Measurements from ENCODE around the gene POLR1B.
"Not testable (repeated sequence)": the region's sequence is repeated elsewhere in the genome, so short reads cannot be mapped to it uniquely, and the experiment has no call there.

Gene POLR1B

DNA sequence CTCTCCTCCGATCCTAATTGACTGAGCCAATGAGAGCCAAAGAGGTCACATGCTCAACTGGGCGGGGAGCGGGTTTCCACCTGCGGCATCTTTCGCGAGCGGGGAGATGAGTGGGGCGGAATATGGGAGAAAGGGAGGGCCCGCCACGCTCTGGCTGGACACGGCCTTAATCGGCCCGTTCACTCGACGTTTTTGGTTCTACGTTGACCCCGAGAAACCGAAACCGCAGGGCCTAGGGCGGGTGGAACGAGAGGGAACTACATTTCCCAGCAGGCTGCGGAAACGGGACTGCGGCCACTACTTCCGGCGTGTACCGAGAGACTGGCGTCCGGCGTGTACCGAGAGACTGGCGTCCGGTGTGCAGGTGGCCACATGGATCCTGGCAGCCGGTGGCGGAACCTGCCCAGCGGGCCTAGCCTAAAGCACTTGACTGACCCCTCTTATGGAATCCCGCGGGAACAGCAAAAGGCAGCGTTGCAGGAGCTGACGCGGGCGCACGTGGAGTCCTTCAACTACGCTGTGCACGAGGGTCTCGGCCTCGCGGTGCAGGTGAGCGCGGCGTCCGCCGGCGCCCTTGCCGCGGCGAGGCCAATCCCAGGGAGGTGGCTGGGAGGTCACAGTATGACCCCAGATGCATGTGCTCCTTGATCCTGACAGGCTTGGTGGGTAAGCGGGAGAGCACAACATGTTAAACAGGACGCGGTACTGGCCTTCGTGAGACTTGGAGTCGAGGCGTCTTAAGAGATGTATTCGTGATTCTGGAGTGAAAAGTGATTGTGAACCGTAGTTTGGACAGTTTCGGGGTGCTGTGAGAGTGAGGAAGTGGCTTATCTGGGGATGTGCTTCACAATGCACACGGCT, at the start of gene POLR1B:
POLR1B (plus strand) TSS at position 343 of the 861 bp plus-strand sequence; CDS start at position 373, 30 bp downstream.
- peak; percentile 29 for DNase-seq

GRCh38 chr2:112493048-112493447, 49.2 kb upstream of the POLR1B start:
- no peak for DNase-seq

DNA sequence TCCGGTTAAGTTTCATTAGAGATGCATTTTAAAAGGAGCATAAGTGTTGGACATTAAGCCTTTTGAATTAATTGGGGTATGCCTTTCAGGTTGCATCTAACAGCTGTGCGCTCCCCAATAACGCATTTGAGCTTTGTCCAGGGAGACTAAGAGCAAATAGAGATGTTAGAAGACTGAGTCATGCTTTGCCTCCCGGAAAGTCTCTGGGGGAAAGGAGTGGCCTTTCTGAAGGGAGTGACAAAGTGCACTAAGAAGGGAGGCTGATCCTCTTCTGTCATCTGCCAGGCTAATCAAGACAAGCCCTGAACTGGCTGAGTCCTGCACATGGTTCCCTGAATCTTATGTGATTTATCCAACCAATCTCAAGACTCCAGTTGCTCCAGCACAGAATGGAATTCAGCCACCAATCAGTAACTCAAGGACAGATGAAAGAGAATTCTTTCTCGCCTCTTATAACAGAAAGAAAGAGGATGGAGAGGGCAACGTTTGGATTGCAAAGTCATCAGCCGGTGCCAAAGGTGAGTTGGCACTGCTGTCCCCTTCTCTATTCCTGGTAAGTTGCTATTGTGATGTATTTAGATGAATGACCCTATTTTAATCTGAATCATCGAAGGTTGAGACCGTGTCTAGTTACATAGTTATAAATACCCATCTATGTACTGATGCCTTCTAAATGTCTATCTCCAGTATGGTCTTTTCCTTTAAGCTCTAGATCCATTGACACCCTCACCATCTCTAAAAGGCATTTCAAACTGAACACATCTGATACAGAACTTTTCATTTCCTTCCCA, 48.2 kb upstream of the POLR1B start:
- no peak for DNase-seq

GRCh38 chr2:112494828-112495227, 47.4 kb upstream of the POLR1B start:
- DNase-seq = no peak

DNA sequence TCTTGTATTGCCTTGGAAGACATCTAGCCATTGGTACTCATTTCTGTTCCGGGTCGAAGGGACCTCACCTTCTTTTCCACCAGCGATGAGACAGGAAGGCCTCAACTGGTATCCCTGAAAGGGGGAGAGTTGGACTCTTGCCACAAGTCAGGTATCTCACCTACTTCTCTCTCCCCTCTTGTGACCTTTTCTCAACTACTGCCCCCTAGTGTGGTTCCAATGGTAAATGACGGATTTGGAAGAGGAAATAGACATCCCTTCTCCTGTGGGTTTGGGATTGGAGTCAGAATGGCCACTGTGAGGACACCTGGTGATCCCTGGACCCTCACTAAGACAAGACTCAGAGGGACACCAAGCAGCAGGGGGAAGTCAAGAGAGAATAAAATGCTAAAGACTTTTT, 46.4 kb upstream of the POLR1B start:
- DNase-seq = not testable (repeated sequence)

GRCh38 chr2:112500850-112501484, 41.3 kb upstream of the POLR1B start:
- DNase-seq = not testable (repeated sequence)

DNA sequence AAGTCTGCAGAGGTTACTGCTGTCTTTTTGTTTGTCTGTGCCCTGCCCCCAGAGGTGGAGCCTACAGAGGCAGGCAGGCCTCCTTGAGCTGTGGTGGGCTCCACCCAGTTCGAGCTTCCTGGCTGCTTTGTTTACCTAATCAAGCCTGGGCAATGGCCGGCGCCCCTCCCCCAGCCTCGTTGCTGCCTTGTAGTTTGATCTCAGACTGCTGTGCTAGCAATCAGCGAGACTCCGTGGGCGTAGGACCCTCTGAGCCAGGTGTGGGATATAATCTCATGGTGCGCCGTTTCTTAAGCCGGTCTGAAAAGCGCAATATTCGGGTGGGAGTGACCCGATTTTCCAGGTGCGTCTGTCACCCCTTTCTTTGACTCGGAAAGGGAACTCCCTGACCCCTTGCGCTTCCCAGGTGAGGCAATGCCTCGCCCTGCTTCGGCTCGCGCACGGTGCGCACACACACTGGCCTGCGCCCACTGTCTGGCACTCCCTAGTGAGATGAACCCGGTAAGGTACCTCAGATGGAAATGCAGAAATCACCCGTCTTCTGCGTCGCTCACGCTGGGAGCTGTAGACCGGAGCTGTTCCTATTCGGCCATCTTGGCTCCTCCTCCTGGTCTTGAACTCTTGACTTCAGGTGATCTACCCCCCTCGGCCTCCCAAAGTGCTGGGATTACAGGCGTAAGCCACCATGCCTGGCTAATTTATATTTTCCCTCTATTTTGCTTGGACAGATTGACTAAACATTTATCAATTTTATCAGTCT, 32.8 kb upstream of the POLR1B start:
- not testable (repeated sequence) for DNase-seq

DNA sequence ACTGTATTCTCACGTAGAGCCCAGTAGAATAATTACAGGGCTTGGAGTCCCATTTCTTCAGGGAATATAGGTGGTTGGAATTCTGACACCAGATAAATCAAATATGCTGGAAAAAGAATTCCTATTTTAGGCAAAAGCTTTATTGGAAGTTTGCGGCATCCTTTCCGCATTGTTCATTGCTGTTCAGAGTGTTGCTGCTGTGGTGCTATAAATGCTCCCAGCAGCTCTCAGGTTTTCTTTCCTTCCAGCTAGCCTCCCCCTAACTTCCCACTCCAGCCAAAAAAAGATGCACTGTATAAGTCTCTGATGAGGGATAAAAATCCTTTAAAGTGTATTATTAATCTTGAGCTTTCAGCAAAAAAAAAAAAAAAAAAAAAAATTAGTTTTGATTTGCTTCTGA, 25.5 kb upstream of the POLR1B start:
- no peak for DNase-seq

- DNase-seq = no peak
Observed at GRCh38 chr2:112518807-112519206, 23.5 kb upstream of the POLR1B start.

DNA sequence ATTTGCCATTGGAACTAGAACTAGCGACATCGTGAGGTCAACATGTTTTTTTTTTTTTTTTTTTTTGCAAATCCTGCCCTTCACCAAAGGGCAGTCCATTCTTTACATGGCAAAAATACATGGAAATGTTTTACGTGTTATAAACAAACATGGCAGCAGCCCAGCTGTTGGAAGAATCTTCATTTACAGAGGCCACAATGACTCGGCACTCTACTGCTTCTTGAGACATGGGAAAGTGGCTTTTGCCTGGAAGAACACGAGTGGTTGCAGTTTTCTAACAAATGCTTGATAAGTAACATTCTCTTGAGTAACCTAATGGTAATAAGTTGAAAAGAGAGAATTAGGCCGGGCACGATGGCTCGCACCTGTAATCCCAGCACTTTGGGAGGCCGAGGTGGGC, 22.8 kb upstream of the POLR1B start:
- no peak for DNase-seq

- no peak for DNase-seq
Observed at GRCh38 chr2:112520234-112520783, 22.0 kb upstream of the POLR1B start.

- DNase-seq = no peak
Observed at GRCh38 chr2:112523291-112523777, 18.9 kb upstream of the POLR1B start.

GRCh38 chr2:112524276-112524675, 18.0 kb upstream of the POLR1B start:
- DNase-seq = not testable (repeated sequence)

- no peak for DNase-seq
Observed at GRCh38 chr2:112528541-112528940, 13.7 kb upstream of the POLR1B start.

GRCh38 chr2:112529757-112530156, 12.5 kb upstream of the POLR1B start:
- no peak for DNase-seq

DNA sequence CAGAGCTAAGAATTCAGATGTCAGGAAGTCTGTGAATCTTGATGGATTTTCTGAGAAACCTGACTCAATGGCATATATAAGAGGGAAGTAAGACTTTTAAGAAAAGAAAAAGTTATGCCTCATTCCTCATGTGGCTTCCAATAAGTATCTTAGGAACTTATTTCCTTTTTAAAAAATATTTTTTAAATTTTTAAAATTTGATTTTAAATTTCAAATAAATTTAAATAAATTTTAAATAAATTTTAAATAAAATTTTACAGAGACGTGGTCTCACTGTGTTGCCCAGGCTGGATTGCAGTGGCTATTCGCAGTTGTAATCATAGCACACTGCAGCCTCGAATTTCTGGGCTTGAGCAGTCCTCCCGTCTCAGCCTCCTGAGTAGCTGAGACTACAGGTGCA, 11.5 kb upstream of the POLR1B start:
- no peak for DNase-seq

DNA sequence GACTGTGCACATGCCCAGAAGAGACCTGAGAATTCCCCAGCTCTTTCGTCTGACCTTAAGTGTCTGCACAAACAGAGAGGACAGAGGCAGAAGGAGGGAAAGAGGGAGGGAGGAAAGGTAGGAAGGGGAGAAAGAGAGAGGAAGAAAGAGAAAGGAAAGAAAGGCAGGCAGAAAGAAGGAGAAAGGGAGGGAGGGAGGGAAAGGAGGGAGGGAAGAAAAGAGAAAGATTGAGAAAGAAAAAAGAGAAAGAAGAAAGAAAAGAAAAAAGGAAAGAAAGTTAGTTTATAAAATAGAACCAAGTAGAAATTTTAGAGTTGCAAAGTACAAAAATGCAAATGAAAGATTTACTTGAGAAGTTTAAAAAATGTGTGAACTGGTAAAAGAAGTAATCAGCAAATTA, 7.4 kb upstream of the POLR1B start:
- DNase-seq = no peak

DNA sequence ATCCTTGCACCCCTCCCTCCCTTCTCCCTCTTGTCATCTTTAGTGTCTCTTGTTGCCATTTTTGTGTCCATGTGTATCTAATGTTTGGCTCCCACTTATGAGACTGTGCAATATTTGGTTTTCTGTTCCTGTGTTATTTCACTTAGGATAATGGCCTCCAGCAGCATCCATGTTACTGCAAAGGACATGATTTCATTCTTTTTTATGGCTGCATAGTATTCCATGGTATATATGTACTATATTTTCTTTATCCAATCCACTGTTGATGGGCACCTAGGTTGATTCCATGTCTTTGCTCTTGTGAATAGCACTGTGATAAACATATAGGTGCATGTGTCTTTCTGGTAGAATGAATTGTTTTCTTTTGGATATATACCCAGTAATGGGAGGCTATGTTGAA, 5.6 kb upstream of the POLR1B start:
- DNase-seq = not testable (repeated sequence)

- DNase-seq = no peak
Observed at GRCh38 chr2:112539306-112539705, 3.0 kb upstream of the POLR1B start.

DNA sequence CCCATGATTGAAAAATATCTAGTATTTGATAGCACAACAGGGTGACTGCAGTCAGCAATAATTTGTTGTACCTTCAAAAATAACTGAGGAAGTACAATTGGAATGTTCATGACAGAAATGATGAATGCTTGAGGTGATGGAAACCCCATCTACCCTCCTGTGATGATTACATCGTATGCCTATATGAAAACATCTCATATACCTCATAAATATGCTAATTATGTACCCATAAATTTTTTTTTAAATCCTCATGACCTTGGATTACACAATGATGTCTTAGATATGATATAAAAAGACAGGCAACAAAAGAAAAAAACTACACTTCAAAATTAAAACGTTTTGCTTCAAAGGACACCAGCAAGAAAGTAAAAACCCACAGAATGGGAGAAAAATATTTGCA, 1.4 kb upstream of the POLR1B start:
- no peak for DNase-seq

DNA sequence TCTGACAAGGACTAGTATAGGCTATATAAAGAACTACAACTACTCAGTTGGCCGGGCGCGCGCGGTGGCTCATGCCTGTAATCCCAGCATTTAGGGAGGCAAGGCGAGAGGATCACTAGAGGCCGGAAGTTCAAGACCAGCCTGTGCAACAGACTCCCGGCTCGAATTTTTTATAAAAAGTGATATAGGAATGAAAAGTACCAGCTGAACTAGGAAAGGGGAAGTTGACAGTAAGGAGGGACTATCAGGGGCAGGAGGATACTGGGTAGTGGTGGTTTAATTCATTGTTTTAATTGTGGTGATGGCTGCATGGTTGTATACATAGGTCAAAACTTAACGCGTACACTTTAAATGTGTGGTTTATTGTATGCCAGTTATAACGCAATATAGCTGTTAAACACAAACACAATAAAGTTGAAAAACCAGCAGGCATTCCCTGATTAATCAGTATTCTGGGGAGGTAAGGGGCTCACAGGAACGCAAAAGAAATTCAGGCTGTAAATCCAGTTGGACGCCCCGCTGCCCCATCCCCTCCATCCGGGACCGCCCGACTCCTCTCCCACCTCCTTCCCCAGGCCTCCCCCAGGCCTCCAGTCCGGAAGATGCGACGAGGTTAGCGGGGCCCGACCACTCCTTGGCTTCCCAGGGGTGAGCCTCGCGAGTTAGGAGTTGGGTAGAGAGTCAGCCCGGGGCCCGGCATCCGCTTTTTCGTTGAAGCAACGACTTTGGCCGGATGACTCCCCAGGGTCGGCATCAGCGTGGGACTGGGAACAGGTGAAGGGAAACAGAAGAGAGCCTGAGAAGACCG, 746 bp upstream of the POLR1B start:
- DNase-seq = no peak
